Measurements from ENCODE around the gene ESR2. TPM values are rescaled to one million over a fixed set of nuclear protein-coding genes. Genes with fewer than 3 reads are reported as not detected.

ESR2 gene
- total RNA-seq, 4 donors from 2014 or later = 0.14 to 1.4 TPM; not detected in 2

DNA sequence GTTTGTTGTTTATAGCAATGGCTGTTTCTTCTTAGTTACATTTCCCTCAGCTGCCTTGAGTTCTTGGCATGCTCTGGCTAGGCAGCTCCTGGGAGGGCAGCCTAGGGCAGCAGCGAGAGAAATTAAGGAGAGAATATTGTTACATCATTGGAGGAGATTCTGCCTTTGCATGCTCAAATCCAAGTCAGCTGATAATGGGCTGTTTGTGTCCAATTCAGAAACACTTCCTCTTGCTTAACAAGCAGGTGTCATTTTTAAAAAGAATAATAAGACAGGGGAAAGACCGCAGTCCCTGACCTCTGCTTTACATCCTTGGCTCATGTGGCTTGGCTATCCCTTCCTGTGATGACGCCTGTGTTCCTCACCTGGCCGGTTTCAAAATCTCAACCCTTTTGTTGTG is 76.9 kb downstream of the ESR2 start:
- H3K27ac ChIP-seq = peak overlapping the region in 1 of 4 donors; percentile 12
- H3K4me1 ChIP-seq = no peaks in the 10 kb centered on the region

DNA sequence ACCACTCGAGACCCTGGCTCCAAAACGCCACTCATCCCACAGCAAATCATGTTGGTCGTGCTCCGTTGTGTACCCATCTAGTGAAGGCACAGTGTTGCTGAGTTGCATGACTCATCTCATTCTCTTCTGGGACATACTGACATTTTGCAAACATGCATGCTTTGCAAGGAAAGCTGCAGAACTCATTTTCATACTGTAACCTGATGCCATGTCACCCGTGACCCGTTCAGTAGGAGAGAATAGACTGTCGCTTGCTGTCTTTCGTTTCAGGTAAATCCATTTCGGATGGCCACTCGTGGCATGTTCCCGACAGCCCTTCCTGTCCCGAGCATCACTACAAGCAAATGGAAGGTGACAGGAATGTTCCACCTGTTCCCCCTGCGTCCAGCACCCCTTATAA is 78.2 kb downstream of the ESR2 start:
- Histone ChIP-seq H3K27ac (no peak overlapping the region), H3K9me3 (no peaks in the 10 kb centered on the region), H3K36me3 (peaks cover 0 to 76% (median 33%) of the 10 kb centered on the region in 4 donors), H3K4me3 (no peak overlapping the region), H3K4me1 (no peaks in the 10 kb centered on the region), H3K27me3 (no peaks in the 10 kb centered on the region)
- DNase-seq = no peak
- TF ChIP-seq POLR2AphosphoS5 (IDR thresholded peaks at IDR 0.05) (no peak), POLR2A (IDR thresholded peaks at IDR 0.05) (no peak), EP300 (IDR thresholded peaks at IDR 0.05; ENCODE audit: low read depth) (no peak)
- TF ChIP-seq, protein P1, sequence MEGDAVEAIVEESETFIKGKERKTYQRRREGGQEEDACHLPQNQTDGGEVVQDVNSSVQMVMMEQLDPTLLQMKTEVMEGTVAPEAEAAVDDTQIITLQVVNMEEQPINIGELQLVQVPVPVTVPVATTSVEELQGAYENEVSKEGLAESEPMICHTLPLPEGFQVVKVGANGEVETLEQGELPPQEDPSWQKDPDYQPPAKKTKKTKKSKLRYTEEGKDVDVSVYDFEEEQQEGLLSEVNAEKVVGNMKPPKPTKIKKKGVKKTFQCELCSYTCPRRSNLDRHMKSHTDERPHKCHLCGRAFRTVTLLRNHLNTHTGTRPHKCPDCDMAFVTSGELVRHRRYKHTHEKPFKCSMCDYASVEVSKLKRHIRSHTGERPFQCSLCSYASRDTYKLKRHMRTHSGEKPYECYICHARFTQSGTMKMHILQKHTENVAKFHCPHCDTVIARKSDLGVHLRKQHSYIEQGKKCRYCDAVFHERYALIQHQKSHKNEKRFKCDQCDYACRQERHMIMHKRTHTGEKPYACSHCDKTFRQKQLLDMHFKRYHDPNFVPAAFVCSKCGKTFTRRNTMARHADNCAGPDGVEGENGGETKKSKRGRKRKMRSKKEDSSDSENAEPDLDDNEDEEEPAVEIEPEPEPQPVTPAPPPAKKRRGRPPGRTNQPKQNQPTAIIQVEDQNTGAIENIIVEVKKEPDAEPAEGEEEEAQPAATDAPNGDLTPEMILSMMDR (IDR thresholded peaks at IDR 0.05) = no peak
- 95% methylated on average over 7 to 13 of the region's 13 CpGs for WGBS, 2 donors (ENCODE audit: low coverage in 1 of 2)
- intact Hi-C loops (cut with DNase I; ENCODE audit: low total_unique reads) = no loop called here
- in situ Hi-C loops (cut with MboI; ENCODE audit: low pct_ligation_motif_present in 1 of 4, low pct_unique_long_range_greater_than_20kb in 1 of 4, low sequenced_read_pairs in 3 of 4) = no loop called here

More for the DNA sequence above, 76.9 kb downstream of the ESR2 start:
- peak; percentile 47 for DNase-seq
- Histone ChIP-seq H3K4me3 (no peak overlapping the region), H3K36me3 (peaks cover 0 to 64% (median 31%) of the 10 kb centered on the region in 4 donors), H3K27me3 (no peaks in the 10 kb centered on the region), H3K9me3 (no peaks in the 10 kb centered on the region)
- 83 to 100% methylated on average over 1 to 4 of the region's 4 CpGs for WGBS, 2 donors (ENCODE audit: low coverage in 1 of 2)
- TF ChIP-seq, protein P1 (IDR thresholded peaks at IDR 0.05) = no peak
- TF ChIP-seq POLR2A (IDR thresholded peaks at IDR 0.05) (no peak), POLR2AphosphoS5 (IDR thresholded peaks at IDR 0.05) (peak in 1 of 3 donors; percentile 4), EP300 (IDR thresholded peaks at IDR 0.05; ENCODE audit: low read depth) (no peak)
- intact Hi-C loops (cut with DNase I; ENCODE audit: low total_unique reads) (no loop called here), in situ Hi-C loops (cut with MboI; ENCODE audit: low pct_ligation_motif_present in 1 of 4, low pct_unique_long_range_greater_than_20kb in 1 of 4, low sequenced_read_pairs in 3 of 4) (no loop called here)

DNA sequence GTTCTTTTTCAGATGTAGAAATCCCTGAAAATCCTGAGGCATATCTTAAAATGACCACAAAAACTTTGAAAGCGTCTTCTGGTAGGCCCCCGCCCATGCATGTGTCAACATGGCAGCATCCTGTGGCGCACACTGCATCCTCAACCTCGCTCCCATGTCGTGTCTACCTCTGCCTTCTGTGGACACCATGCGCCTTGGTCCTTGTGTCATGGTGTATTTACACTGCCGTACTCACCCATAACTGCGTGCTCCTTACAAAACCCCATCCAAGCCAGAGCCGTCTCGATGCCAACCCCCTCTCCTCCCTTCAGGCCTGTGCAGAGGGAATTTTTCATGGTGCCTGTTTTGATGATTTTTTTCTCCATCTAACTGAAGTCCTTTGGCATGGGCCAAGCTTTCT is 78.9 kb downstream of the ESR2 start:
- 97 to 100% methylated on average over 1 to 10 of the region's 10 CpGs for WGBS, 2 donors (ENCODE audit: low coverage in 1 of 2)
- TF ChIP-seq POLR2AphosphoS5 (IDR thresholded peaks at IDR 0.05) (no peak), POLR2A (IDR thresholded peaks at IDR 0.05) (no peak), EP300 (IDR thresholded peaks at IDR 0.05; ENCODE audit: low read depth) (no peak)
- TF ChIP-seq, protein P1 (IDR thresholded peaks at IDR 0.05) = no peak
- H3K27me3 ChIP-seq = no peaks in the 10 kb centered on the region
- no peak for DNase-seq
- intact Hi-C loops (cut with DNase I; ENCODE audit: low total_unique reads) = no loop called here
- no peaks in the 10 kb centered on the region for H3K9me3 ChIP-seq
- no peak overlapping the region for H3K27ac ChIP-seq
- no peaks in the 10 kb centered on the region for H3K4me1 ChIP-seq
- peaks cover 0 to 75% (median 32%) of the 10 kb centered on the region in 4 donors for H3K36me3 ChIP-seq
- in situ Hi-C loops (cut with MboI; ENCODE audit: low pct_ligation_motif_present in 1 of 4, low pct_unique_long_range_greater_than_20kb in 1 of 4, low sequenced_read_pairs in 3 of 4) = no loop called here
- H3K4me3 ChIP-seq = no peak overlapping the region

DNA sequence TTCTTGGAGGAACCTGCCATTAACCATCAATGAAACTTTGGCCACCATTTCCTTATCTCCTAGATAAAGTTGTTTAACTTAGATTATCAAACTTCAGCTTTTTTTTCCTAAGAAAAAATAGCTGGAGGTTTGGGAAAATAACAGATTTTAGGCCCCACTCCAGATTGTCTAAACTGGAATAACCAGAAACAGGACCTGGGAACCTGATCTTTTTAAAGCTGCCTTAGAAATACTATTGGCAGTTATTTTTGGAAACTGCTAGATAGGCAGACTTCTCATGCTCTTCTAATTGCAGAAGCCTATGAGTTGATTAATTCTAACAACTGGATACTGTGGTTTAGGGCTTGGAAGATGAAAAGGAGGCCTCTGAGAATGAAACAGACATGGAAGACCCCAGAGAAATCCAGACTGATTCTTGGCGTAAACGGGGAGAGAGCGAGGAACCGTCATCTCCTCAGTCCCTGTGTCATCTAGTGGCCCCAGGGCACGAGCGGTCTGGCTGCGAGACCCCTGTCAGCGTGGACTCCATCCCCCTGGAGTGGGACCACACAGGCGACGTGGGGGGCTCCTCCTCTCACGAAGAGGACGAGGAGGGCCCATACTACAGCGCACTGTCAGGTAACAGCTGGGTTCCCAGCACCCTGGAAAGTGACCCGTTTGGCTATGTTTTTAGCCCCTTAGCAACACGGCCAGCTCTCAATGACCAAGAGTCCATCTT is 80.2 kb downstream of the ESR2 start:
- Histone ChIP-seq H3K27ac (no peak overlapping the region), H3K36me3 (peaks cover 0 to 63% (median 26%) of the 10 kb centered on the region in 4 donors), H3K4me3 (no peak overlapping the region), H3K27me3 (no peaks in the 10 kb centered on the region), H3K9me3 (no peaks in the 10 kb centered on the region), H3K4me1 (no peaks in the 10 kb centered on the region)
- WGBS, 2 donors (ENCODE audit: low coverage in 1 of 2) = 96 to 100% methylated on average over 2 to 15 of the region's 15 CpGs
- intact Hi-C loops (cut with DNase I; ENCODE audit: low total_unique reads) (loop anchor here (5.0 kb wide), 1 partner anchor 1268 kb away; no protein-coding TSS in a partner anchor), in situ Hi-C loops (cut with MboI; ENCODE audit: low pct_ligation_motif_present in 1 of 4, low pct_unique_long_range_greater_than_20kb in 1 of 4, low sequenced_read_pairs in 3 of 4) (no loop called here)
- TF ChIP-seq EP300 (IDR thresholded peaks at IDR 0.05; ENCODE audit: low read depth) (no peak), POLR2AphosphoS5 (IDR thresholded peaks at IDR 0.05) (no peak), POLR2A (IDR thresholded peaks at IDR 0.05) (no peak)
- TF ChIP-seq, protein P1 (IDR thresholded peaks at IDR 0.05) = no peak
- no peak for DNase-seq

Data from transverse colon (tissue), 4 donors.